Mammary epithelial cell (primary cell): ENCODE measurements around the gene MAOB.

Experiments used
- CTCF ChIP-seq, 2 donors: IDR thresholded peaks in 1 of 2; conservative IDR thresholded peaks in 1 of 2; 2 replicates each; pipeline ENCODE4 v1.5.1; 2011 to 2012; ENCODE audit warnings: inconsistent platforms in 2 of 2, low read length in 2 of 2, mild to moderate bottlenecking in 2 of 2, control low read depth in 1 of 2, low read depth in 1 of 2; ENCODE audit not compliant: insufficient read depth in 1 of 2; ENCODE audit errors: extremely low read depth in 1 of 2
- EZH2 ChIP-seq: IDR thresholded peaks from 2 replicates; pipeline ENCODE4 v1.6.1; 2012; ENCODE audit warnings: low read length, inconsistent platforms, borderline replicate concordance

- TF ChIP-seq CTCF (conservative IDR thresholded peaks at IDR 0.05 in 1 of 2, IDR thresholded peaks at IDR 0.05 in 1 of 2; ENCODE audit: extremely low read depth in 1 of 2, insufficient read depth in 1 of 2, low read depth in 1 of 2, low read length in 2 of 2) (no peak), EZH2 (no peak)
These were observed 134.8 kb downstream of the MAOB start for GRCh38 chrX:43747476-43747875.
